H9 (cell line): ENCODE data around the gene POFUT2. TPM values are rescaled to one million over a fixed set of nuclear protein-coding genes. Genes with fewer than 3 reads are reported as not detected.

Source experiments
- DNase-seq: peaks from one replicate; pipeline ENCODE4 v3.0.0-alpha.2; 2017
- H2AFZ ChIP-seq: one replicate; pipeline ENCODE4 v1.6.1; 2013; ENCODE audit warnings: mild to moderate bottlenecking, low read length, control low read depth, moderate library complexity
- H2AK5ac ChIP-seq: 2 replicates; pipeline ENCODE4 v1.6.1; 2013; ENCODE audit warnings: low read length, control low read depth, mixed read lengths; ENCODE audit not compliant: insufficient read length
- H2BK120ac ChIP-seq: one replicate; pipeline ENCODE4 v1.6.1; 2013; ENCODE audit warnings: low read depth, mild to moderate bottlenecking, low read length, control low read depth, inconsistent platforms; ENCODE audit not compliant: poor library complexity, severe bottlenecking
- H2BK12ac ChIP-seq: 2 replicates; pipeline ENCODE4 v1.6.1; 2013; ENCODE audit warnings: low read length, control low read depth, mixed read lengths, low read depth; ENCODE audit not compliant: insufficient read length
- H2BK15ac ChIP-seq: 2 replicates; pipeline ENCODE4 v1.6.1; 2013; ENCODE audit warnings: low read depth, low read length, control low read depth
- H2BK20ac ChIP-seq: one replicate; pipeline ENCODE4 v1.6.1; 2013; ENCODE audit warnings: low read depth, mild to moderate bottlenecking, low read length, control low read depth, inconsistent platforms; ENCODE audit not compliant: poor library complexity, severe bottlenecking
- H2BK5ac ChIP-seq: 2 replicates; pipeline ENCODE4 v1.6.1; 2013; ENCODE audit warnings: low read length, control low read depth, mixed read lengths; ENCODE audit not compliant: insufficient read length
- H3K14ac ChIP-seq: 2 replicates; pipeline ENCODE4 v1.6.1; 2013; ENCODE audit warnings: low read length, control low read depth; ENCODE audit not compliant: insufficient read depth
- H3K18ac ChIP-seq: 2 replicates; pipeline ENCODE4 v1.6.1; 2013; ENCODE audit warnings: low read depth, mild to moderate bottlenecking, mixed read lengths, low read length, control low read depth; ENCODE audit not compliant: insufficient read length
- H3K23ac ChIP-seq: 2 replicates; pipeline ENCODE4 v1.6.1; 2013; ENCODE audit warnings: low read length, control low read depth, mixed read lengths, low read depth; ENCODE audit not compliant: insufficient read length
- H3K23me2 ChIP-seq: 2 replicates; pipeline ENCODE4 v1.6.1; 2013; ENCODE audit warnings: low read depth, mild to moderate bottlenecking, mixed read lengths, low read length, control low read depth; ENCODE audit not compliant: insufficient read length, poor library complexity, severe bottlenecking
- H3K27ac ChIP-seq: 2 replicates; pipeline ENCODE4 v1.5.1; 2013; ENCODE audit warnings: low read length, control low read depth, mixed read lengths, low read depth; ENCODE audit not compliant: insufficient read length
- H3K27me3 ChIP-seq: 2 replicates; pipeline ENCODE4 v1.6.1; 2013; ENCODE audit warnings: low read length, control low read depth, inconsistent platforms; ENCODE audit not compliant: insufficient read depth
- H3K4ac ChIP-seq: 2 replicates; pipeline ENCODE4 v1.6.1; 2013; ENCODE audit warnings: low read depth, mild to moderate bottlenecking, control low read depth, inconsistent platforms, low read length, moderate library complexity
- H3K4me1 ChIP-seq: 2 replicates; pipeline ENCODE4 v1.6.1; 2013; ENCODE audit warnings: low read length, control low read depth, inconsistent platforms; ENCODE audit not compliant: insufficient read depth
- H3K4me2 ChIP-seq: 2 replicates; pipeline ENCODE4 v1.6.1; 2013; ENCODE audit warnings: low read length, control low read depth, mixed read lengths; ENCODE audit not compliant: insufficient read length, insufficient read depth
- H3K56ac ChIP-seq: 2 replicates; pipeline ENCODE4 v1.6.1; 2013; ENCODE audit warnings: low read depth, mild to moderate bottlenecking, mixed read lengths, low read length, control low read depth; ENCODE audit not compliant: insufficient read length
- H3K79me1 ChIP-seq: 2 replicates; pipeline ENCODE4 v1.6.1; 2013; ENCODE audit warnings: low read depth, mild to moderate bottlenecking, moderate library complexity, low read length, control low read depth, inconsistent platforms; ENCODE audit not compliant: insufficient read depth, poor library complexity, severe bottlenecking
- H3K79me2 ChIP-seq: 2 replicates; pipeline ENCODE4 v1.6.1; 2013; ENCODE audit warnings: low read length, control low read depth, inconsistent platforms; ENCODE audit not compliant: insufficient read depth
- H3K9ac ChIP-seq: 2 replicates; pipeline ENCODE4 v1.6.1; 2013; ENCODE audit warnings: low read length, control low read depth, mixed read lengths; ENCODE audit not compliant: insufficient read length; ENCODE audit errors: extremely low read depth
- H3K9me3 ChIP-seq: one replicate; pipeline ENCODE4 v1.6.1; 2013; ENCODE audit warnings: low read depth, low read length, inconsistent platforms; ENCODE audit not compliant: control insufficient read depth
- H3T11ph ChIP-seq: one replicate; pipeline ENCODE4 v1.6.1; 2013; ENCODE audit warnings: mild to moderate bottlenecking, low read length, control low read depth, inconsistent platforms
- H4K20me1 ChIP-seq: one replicate; pipeline ENCODE4 v1.6.1; 2013; ENCODE audit not compliant: control insufficient read depth, insufficient read length, insufficient read depth
- H4K5ac ChIP-seq: 2 replicates; pipeline ENCODE4 v1.6.1; 2013; ENCODE audit warnings: low read depth, mild to moderate bottlenecking, mixed read lengths, low read length, control low read depth; ENCODE audit not compliant: insufficient read length
- H4K8ac ChIP-seq: replicated peaks from 2 replicates; pipeline ENCODE4 v1.6.1; 2013; ENCODE audit warnings: low read length, control low read depth, mixed read lengths, low read depth; ENCODE audit not compliant: insufficient read length
- H4K91ac ChIP-seq: 2 replicates; pipeline ENCODE4 v1.6.1; 2013; ENCODE audit warnings: low read depth, mild to moderate bottlenecking, moderate library complexity, mixed read lengths, low read length, control low read depth; ENCODE audit not compliant: insufficient read length
- H3K27ac Mint-ChIP-seq, 3 experiments: 2 replicates in 2 of 3; 3 replicates in 1 of 3; pipeline ENCODE4 v1.8.0; 2020 to 2021; ENCODE audit warnings: mixed read lengths in 3 of 3, mild to moderate bottlenecking in 1 of 3, moderate library complexity in 1 of 3
- H3K27me3 Mint-ChIP-seq: 2 replicates; pipeline ENCODE4 v1.8.0; 2021; ENCODE audit warnings: low read depth, mild to moderate bottlenecking, moderate library complexity, mixed read lengths
- H3K36me3 Mint-ChIP-seq, 3 experiments: 2 replicates in 2 of 3; 3 replicates in 1 of 3; pipeline ENCODE4 v1.8.0; 2020 to 2021; ENCODE audit warnings: low read depth in 3 of 3, mixed read lengths in 3 of 3; ENCODE audit not compliant: insufficient read depth in 1 of 3
- H3K4me1 Mint-ChIP-seq, 2 experiments: 2 replicates each; pipeline ENCODE4 v1.8.0; 2020; ENCODE audit warnings: mixed read lengths in 2 of 2
- H3K4me3 Mint-ChIP-seq, 2 experiments: 2 replicates in 1 of 2; 3 replicates in 1 of 2; pipeline ENCODE4 v1.8.0; 2020 to 2021; ENCODE audit warnings: mild to moderate bottlenecking in 2 of 2, mixed read lengths in 2 of 2, moderate library complexity in 1 of 2
- H3K9me3 Mint-ChIP-seq, 2 experiments: 2 replicates in 1 of 2; 3 replicates in 1 of 2; pipeline ENCODE4 v1.8.0; 2020; ENCODE audit warnings: mild to moderate bottlenecking in 2 of 2, mixed read lengths in 2 of 2, moderate library complexity in 1 of 2
- WGBS: extraction: QIAGEN DNeasy Blood & Tissue Kit; methylation state at CpG from one replicate; pipeline ENCODE4 v1.1.7; 2013; ENCODE audit warnings: missing lambda C conversion rate, low lambda C conversion rate, mixed read lengths; ENCODE audit not compliant: insufficient read length; ENCODE audit errors: extremely low coverage; 5-methylcytosine and 5-hydroxymethylcytosine counted together
- total RNA-seq: library from RNA; stranded (reverse); gene quantifications from 2 replicates; pipeline ENCODE4 v1.2.1, GENCODE V29; 2021
- TF ChIP-seq, protein P1 (sequence below): fragments of 200-600 bp; sonication (generic); conservative IDR thresholded peaks from 3 replicates; pipeline ENCODE4 v1.8.0; 2021; ENCODE audit warnings: antibody characterized with exemption, mild to moderate bottlenecking

POFUT2 gene
- total RNA-seq, 1 experiment from 2014 or later: 34.8 TPM

DNA sequence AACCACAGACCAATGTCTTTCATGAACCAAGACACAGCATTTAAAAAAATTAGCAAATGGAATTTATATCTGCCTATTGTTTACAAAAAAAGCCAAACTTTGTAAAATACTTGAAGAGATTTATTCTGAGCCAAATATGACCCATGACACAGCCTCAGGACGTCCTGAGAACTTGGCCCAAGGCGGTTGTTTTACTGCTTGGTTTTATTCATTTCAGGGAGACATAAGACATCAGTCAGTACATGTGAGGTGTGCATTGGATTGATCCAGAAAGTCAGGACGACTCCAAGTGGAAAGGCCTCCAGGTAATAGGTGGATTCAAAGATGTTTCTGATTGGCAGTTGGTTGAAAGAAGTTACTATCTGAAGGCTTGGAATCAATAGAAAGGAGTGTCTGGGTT, 1.4 kb upstream of the POFUT2 start:
- Histone ChIP-seq H2AK5ac (no peak overlapping the region), H3K23me2 (peaks cover 4% of the 10 kb centered on the region), H3K4me1 (no peaks in the 10 kb centered on the region), H3K79me1 (no peaks in the 10 kb centered on the region), H2BK5ac (no peak overlapping the region), H3T11ph (no peak overlapping the region), H3K4ac (no peak overlapping the region), H3K9ac (no peak overlapping the region), H3K27me3 (no peaks in the 10 kb centered on the region), H3K4me2 (no peak overlapping the region), H2BK15ac (no peak overlapping the region), H4K8ac (no peak overlapping the region), H3K27ac (no peak overlapping the region), H4K20me1 (no peaks in the 10 kb centered on the region), H4K91ac (no peak overlapping the region), H3K79me2 (no peaks in the 10 kb centered on the region), H2AFZ (no peak overlapping the region), H2BK20ac (no peak overlapping the region), H2BK120ac (no peak overlapping the region), H3K9me3 (no peaks in the 10 kb centered on the region), H2BK12ac (no peak overlapping the region), H3K23ac (no peak overlapping the region), H3K18ac (no peak overlapping the region), H4K5ac (no peak overlapping the region), H3K56ac (no peak overlapping the region), H3K14ac (no peak overlapping the region)
- Mint-ChIP-seq H3K4me3 (peak overlapping the region; percentile 84 to 89), H3K27me3 (no peaks in the 10 kb centered on the region), H3K4me1 (peaks cover 18 to 25% of the 10 kb centered on the region in 2 experiments), H3K36me3 (peaks cover 17 to 26% (median 18%) of the 10 kb centered on the region in 3 experiments; a peak in 6 of 7 replicates), H3K9me3 (no peaks in the 10 kb centered on the region), H3K27ac (no peak overlapping the region)
- no CpG with 5 or more reads among the region's 3 CpGs for WGBS
- TF ChIP-seq, protein P1, sequence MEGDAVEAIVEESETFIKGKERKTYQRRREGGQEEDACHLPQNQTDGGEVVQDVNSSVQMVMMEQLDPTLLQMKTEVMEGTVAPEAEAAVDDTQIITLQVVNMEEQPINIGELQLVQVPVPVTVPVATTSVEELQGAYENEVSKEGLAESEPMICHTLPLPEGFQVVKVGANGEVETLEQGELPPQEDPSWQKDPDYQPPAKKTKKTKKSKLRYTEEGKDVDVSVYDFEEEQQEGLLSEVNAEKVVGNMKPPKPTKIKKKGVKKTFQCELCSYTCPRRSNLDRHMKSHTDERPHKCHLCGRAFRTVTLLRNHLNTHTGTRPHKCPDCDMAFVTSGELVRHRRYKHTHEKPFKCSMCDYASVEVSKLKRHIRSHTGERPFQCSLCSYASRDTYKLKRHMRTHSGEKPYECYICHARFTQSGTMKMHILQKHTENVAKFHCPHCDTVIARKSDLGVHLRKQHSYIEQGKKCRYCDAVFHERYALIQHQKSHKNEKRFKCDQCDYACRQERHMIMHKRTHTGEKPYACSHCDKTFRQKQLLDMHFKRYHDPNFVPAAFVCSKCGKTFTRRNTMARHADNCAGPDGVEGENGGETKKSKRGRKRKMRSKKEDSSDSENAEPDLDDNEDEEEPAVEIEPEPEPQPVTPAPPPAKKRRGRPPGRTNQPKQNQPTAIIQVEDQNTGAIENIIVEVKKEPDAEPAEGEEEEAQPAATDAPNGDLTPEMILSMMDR: no peak
- DNase-seq: no peak
